ENCODE data around the gene DHRS12.
A peak's percentile ranks its signal among the peaks of the same experiment; 100 is the strongest.

The DHRS12 gene

DNA sequence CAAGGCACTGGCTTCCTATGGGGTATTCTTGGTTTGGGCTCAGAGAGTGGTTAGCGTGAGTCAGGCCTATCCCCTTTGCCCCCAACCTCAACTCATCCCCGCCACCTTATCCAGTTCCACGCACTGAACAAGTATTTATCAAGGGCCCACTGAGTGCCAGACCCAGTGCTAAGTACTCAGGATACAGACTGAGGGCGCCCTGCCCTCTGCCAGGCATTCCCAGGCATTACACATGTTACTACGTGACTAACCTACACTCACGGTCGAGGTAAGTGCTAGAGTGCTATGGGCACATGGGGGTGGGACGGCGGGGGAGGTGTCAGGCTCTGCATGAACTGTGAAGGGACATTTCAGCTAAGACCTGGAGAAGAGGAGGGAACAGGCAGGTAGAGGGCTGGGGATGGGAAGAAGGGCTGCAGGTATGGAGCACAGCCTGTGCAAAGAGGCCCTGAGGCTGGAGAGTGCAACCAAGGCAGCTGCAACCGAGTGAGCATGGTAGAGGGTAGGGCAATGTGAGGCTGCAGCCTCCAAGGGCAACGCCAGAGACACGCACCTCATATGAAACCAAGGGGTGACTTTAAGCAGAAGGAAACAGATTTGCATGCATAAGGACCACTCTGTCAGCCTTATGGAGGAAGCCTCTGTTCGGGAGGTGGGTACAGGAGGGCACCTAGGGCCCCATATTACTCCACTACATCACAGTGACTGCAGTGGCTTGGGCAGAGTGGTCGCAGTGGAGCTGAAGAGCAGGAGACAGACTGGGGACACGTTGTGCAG lies 22.5 kb downstream of the DHRS12 start:
- no peak for DNase-seq (ENCODE audit: low read depth)

DNA sequence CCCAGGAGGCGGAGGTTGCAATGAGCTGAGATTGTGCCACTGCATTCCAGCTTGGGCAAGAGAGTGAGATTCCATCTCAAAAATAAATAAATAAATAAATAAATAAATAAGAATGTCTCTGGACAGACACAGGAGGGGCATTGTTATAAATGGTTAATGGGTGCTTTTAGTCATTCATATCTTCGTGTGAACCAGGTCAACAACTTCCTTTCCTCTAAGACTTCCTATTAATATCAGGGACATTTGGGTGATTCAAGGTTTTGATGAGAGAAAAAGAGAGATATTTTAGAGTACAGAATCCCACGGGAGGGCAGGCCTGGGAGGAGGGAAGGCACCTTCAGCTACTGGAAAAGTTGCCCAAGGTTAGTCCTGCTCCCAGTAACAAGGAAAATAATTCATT lies 23.9 kb downstream of the DHRS12 start:
- no peak for DNase-seq (ENCODE audit: low read depth)

DNA sequence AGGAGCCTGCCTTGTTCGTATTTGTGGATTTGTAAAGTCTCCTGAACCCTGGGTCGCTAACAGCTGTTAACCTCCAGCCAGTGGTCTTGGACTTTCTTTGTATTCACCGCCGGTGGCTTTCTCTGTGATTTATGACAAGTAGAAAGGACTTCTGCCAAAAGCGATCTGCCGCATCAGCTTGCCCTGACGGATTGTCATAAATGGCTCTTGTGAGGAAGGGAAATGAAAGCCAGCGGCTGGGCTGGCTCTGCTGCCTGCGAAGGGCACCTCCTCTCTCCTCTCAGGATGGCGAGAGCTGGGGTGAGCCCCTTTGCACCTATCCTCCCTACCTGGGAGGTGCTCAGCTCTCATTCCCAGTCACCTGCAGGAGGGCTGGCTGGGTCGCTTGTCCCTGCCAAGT lies 25.6 kb downstream of the DHRS12 start:
- DNase-seq (ENCODE audit: low read depth), result no peak

DNA sequence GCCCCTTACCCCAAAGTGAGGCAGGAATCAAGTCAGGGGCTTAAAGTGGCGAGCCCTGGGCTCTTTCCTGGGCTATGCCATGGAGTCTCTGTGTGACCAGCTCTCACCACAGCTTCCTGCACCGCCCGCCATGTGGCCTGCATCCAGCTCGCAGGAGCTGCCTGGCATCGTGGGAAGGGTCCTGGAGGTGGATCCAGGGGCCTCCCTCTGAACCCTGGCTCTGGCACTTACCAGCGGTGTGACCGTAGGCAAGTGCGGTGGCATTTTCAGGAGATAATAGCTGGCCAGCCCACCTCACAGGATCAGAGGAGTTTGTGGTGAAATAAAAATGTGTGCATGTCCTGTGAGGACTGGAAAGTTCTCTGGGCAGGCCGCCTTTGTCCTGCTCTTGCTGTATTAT lies 26.0 kb downstream of the DHRS12 start:
- DNase-seq (ENCODE audit: low read depth), result no peak

DNA sequence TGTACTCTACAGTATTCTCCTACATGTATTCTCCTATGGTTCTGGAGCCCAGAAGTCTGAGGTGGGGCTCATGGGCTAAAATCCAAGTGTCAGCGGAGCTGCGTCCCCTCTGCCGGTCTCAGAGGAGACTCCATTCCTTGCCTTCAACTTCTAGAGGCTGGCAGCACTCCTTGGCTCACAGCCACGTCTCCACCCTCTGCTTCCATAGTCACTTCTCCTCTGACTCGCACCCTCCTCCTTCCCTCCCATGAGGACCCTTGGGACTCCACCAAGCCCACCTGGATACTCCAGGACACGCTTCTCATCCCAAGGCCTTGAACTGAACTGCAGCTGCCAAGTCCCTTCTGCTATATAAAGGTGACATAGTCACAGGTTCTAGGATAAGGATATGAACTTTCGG lies 27.8 kb downstream of the DHRS12 start:
- DNase-seq (ENCODE audit: low read depth), result no peak

DNA sequence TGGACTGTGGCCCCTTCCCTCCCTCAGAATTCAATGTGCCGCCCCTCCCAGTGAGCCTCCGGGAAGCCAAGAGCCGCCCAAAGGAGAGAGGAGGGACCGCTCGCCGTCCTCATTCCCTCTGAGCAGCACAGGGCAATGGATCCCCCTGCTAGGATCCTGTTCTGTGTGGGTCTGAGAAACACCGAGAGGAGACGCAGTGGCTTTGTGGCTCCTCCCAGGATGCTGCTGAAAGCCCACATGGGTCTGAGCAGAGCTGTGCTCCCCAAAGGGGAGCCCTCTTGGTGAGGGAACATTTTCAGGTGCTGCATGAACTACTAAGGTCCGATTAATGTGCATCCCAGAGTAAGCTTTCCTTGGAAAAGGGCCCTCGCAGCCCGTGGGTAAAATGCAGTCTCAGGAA lies 30.4 kb downstream of the DHRS12 start:
- no peak for DNase-seq (ENCODE audit: low read depth)

DNA sequence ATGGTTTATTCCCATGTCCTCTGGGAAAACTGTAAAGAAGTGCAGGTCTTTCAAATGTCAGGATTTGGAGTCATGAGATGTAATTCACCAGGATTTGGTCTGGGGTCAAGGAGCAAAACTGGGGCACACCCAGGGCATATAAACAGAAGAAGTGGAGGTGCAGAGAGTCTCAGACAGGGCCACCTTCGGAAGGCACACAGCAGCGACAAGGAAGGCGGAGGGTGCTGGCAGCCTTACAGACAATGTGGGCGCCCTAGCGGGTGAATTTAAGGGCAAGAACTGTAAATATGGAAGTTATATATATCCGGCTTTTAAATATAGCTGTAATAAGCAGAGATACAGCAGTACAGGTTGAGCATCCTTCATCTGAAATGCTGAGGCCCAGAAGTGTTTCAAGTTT lies 31.2 kb downstream of the DHRS12 start:
- no peak for DNase-seq (ENCODE audit: low read depth)

DNA sequence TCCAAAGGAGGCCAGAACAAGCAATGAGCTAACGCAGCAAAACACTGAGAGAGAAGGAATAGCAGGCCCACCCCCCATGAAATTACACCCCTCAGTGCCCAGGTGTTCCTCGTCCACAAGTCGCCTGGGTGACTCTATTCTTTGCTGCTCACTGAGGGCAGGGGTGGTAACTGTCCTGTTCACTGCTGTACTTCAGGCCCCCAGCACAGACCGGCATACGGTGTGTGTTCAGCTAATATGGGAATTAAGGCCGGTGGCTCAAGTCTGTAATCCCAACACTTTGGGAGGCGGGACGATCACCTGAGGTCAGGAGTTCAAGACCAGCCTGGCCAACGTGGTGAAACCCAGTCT lies 31.9 kb downstream of the DHRS12 start:
- no peak for DNase-seq (ENCODE audit: low read depth)

DNA sequence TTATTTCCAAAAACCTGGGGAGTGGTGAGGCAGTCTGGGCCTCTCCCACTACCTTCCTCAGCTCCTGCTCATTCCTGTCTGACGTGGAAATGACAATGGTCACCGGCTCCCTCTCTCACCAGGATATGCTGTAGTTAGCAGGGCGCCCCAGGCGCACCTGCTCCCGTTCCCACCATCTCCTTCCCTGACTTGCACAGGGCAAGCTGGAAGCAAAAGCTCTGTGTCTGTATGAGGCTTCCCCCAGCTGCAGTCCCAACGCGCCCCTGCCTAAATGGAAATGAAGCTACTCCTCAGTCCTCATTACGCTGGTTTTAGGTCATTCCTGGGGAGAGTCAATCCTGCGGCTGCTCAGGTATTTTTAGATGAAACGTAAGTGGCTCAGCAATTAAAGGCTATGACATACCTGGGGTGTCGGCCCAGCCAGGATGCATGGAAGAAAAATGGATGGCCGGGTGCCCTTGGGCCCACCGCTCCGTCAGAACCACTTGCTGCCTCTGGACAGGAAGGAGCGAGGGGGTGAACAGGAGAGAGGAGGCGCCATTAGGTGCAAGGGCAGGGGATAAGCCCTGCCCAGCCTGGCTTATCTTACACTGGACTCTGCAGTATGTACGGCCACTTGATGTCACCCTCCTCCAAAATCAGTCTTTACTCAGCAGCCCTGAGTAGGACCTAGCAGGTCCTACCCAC lies 32.4 kb downstream of the DHRS12 start:
- no peak for DNase-seq (ENCODE audit: low read depth)

DNA sequence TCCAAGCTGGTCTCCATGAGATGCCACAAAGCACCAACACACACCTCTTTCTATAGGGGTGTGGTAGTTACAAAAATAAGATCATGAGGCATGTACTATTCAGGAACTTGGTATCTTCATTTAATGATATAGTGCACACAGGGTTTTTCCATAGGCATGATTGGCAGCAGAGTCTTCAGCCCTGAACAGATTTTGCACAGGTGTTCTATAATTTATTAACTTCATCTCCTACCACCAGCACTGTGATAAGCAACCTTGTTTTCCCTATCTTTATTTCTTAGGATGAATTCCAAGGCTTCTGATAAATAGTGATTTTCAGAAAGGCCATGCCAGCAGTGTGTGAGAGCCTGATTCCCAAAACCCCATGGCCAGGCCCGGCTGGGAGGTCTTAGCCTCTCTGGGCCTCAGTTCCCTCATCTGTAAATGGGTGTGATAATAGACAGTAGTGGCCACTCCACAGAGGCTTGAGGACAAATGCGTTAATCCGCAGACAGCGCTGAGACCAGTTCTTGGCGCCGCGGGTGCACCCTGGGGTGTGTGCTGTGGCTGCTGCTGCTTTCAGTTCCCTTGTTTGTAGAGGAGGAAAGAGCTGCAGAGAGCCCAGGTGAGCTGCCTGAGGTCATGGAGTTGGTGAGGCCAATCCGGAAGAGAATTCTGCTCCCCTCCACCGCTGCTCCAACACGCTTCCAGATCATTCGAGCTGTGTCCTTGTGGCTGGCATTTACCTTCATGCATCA lies 33.1 kb downstream of the DHRS12 start:
- DNase-seq (ENCODE audit: low read depth), result no peak

DNA sequence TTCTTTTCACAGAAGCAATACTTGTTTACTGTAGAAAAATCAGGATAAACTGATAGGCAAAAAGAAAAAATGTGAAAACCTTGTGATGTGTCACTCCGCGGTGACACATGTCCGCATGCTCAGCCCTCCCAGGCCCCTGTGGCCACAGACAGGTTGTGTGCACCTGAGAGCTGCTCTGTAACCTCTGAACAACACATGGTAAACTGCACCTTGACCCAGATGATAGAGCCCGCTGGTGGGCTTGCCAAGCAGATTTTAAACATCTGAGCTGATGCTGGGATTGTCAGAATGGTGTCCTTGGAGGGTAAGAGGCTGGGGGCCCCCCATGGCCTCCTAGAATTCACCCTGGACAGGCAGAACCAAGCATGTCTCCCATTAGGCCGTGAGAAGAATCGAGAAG lies 33.8 kb downstream of the DHRS12 start:
- no peak for DNase-seq (ENCODE audit: low read depth)

DNA sequence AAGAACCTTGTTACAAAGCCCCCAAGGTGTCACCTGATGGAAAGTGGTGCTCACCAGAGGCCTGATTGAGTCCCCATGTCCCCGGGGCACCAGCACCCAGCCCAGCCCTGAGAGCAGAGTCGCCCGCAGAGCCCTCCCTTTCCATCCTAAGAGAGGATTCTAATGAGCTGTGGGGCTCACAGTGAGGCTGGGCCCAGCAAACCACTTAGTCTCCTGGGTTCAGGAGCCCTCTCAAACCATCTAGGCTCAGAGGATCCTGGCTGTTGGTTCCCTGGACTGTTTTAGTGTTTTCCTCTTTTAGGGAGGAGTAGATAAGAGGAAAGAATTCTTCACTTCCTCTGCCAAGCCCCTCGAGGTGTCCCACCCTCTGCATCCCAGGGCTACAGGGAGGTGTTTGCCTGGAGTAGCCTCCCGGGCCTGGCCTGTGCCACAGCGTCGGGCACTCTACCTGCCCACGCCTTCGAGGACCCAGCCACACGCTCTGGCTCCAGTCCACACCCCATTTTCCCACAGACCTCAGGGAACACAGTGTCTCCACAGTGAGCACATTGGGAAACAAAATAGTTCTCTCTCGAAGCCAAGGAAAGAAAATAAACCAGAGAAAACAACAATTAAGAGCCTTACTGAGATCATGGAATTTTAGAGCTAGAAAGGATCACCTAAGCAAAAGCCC lies 34.4 kb downstream of the DHRS12 start:
- no peak for DNase-seq (ENCODE audit: low read depth)

DNA sequence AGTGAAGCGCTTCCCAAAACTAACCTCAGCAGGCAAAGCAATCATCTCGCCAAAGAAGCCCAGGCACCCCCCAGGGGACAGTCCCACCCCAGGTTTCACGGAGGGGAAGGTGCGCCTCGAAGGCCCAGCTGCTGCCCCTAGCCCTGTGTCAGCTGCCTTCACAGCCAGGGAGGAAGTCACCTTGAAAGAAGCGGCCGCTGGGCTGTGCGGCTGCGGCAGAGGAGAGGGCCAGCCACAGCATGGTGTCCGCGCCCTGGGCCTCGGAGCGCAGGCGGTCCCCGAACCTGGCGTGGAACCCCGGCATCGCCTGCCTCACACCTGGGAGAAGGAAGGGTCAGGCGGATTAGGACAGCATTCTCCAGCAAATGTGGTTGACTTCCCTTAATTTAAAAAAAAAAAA lies 35.0 kb downstream of the DHRS12 start:
- no peak for DNase-seq (ENCODE audit: low read depth)

DNA sequence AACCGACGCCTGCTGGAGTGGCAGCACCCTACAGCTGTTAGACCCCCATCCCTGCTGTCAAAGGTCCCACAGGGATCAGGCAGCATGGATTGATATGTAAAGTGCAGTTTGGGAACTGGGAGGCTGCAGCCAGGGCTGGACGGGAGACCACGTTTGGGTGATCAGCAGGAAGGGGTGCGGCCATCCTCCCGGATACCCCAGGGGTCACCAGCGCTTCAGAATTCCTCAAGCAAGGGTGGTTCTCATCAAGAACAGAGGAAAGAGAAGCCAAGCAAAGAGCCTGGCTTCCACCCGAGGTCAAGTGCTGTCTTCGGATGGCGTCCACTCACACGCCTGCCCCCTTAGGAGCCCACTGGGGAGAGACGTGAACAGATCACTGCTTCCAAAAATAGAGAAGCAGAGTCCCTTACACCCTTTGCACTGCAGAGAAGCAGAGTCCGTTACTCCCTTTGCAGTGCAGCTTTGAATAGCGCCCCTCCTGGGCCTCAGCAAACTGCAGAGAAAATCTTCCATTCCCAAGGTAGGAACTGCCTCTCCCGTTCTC lies 35.5 kb downstream of the DHRS12 start:
- no peak for DNase-seq (ENCODE audit: low read depth)

DNA sequence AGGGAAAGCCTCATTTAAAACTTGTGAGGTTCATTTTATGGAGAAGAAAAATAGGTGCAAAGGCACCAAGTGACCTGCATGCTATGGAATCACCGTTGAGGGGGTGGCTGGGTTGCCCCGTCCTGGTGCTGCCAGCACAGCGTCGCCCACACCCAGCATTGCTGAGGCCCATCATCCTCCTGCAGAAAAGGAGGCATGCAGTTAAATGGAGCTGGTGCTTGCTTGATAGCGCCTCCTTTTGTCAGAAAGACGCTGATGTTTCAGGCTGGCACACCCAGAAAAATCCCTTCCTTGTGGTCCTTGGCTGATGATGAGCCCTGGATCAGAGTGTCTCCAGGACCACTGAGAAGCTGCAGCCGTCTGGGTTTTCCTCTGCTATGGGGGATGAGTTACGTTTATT lies 36.9 kb downstream of the DHRS12 start:
- DNase-seq (ENCODE audit: low read depth), result no peak

DNA sequence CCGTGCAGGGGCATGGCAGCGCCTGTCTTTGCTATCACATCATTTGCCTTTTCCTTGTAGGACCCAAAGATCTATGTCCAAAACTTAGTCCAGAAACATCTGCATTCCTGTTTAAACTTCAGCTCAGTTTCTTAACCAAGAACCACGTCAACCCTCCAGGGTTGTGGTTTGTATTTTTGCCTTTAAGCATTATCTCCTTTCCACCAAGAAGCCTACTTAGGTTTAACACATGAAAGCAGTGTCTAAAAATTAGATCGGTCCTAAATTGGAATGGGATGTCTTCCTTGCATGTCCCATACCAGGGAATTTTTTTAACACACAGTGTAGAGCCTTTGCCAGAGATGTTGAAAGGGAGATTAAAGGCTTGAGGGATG lies 38.8 kb downstream of the DHRS12 start:
- no peak for DNase-seq (ENCODE audit: low read depth)

DNA sequence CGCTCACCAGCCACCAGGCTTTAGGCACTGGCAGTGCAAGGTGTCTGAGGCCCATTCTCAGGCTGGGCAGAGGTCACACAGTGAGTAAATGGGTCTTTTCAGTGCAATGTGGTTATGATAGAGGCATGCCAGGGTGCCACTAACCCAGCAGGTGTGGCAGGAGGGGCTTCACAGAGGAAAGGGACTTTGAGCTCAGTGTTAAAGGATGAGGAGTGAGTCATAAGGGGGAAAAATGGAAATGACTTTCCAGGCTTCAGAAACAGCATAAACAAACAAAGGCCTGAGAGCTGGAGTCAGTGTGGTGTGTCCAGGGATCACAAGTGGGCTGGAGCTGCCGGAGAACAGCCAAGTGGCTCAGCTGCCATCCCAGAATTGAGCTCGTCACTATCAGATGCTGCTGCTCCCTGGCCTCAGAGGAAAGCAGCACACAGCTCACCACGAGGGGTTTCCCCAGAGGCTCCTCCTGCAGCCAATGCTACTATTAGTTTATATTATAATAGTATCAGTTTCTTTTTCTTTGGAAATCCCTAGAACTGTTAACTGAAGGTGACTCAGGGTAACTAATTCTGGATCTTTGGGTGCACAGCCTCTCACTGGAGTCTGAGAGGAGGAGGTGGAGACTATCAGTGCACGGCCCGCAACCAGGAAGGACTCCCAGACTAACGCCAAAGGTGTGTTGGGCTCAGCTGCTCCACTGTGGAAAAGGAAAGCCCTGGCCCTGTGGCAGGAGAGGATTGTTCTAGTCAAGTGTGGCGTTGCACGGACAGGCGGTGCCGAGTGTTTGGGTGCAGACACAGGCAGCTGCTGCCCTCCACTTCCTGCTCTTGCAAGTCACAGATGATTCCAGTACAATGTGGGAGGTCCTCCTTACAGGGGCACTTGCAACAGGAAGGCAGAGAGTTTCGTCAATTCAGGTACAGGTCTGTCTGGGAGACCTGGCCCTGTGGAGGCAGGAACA lies 39.5 kb downstream of the DHRS12 start:
- peak; percentile 60 for DNase-seq (ENCODE audit: low read depth)

DNA sequence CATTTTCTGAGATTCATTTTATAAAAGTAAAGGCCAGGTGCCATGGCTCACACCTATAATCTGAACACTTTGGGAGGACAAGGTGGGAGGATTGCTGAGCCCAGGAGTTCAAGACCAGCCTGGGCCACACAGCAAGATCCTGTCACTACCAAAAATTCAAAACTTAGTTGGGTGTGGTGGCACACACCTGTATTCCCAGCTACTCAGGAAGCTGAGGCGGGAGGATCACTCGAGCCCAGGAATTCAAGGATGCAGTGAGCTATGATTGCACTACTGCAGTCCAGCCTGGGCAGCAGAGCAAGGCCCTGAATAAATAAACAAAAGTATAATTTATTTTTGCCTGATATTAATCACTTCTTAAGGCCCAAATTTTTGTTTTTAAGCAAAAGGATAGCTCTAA lies 40.5 kb downstream of the DHRS12 start:
- no peak for DNase-seq (ENCODE audit: low read depth)

DNA sequence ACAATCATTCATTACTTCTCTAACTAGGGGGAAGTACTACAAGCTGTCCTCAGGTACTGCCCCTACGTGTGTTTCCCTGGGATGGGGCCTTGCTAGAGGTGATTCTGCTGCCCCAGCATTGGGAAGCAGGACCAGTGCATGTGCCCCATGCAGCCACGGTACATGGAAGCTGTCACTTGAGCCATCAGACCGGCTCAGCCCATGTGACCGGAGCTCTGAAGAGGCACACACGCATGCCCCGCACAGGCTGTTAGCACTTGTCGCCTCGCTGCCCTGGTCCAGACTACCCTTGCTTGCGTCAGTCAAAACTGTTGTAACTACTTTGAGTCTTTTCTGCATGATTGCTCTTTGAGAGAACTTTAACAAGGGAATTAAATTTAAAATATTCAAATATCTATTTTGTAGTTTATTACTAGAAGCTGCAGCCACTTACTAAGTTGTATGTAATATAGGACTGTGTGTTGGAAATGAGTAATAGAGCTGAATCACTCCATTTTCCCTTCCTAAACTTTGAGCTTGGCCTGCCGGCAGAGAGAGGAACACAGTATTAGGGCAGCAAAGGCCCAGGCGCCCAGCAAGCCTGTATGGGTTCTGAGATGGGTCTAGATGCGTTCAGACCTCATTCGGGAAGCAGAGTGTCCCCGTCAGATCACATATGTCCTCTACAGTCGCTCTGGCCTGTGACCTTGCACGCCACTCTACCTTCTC lies 42.2 kb downstream of the DHRS12 start:
- DNase-seq (ENCODE audit: low read depth), result no peak

DNA sequence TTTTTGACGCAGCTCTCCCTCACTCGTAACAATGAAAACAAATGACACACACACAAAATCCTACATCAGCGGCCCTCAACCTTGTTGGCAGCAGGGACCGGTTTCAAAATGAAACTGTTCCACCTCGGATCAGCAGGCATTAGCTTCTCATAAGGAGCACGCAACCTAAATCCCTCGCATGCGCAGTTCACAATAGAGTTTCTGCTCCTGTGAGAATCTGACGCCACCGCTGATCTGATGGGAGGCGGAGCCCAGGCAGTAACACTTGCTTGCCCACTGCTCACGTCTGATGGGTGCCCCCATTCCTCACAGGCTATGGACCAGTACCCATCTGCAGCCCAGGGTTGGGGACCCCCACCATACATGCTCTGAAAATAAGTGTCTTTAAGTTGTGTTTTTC lies 43.4 kb downstream of the DHRS12 start:
- DNase-seq (ENCODE audit: low read depth), result no peak

DNA sequence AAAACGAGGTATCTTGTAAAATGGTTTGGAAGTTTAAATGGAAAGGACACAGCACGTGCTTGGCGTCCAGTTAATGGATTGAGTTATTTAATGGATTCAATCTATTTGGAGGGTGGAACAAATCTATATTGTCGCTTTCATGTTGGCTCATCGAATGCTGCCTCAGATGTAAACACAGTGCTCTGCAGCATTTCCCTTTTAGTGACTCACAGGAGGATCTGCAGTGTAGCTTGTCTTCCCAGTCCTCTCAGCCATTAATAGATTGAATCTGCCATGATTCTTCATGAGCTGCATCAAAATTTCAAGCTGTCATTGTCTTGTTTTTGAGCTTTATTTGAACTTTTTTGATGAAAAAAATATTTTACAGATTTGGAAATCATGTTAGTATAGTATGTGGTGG lies 44.7 kb downstream of the DHRS12 start:
- no peak for DNase-seq (ENCODE audit: low read depth)

All from activated T-cell treated with anti-CD3 and anti-CD28 coated beads for 48 hours (primary cell).